PFSK-1 (cell line): ENCODE data around the gene GSC2.

Source experiments
- POLR2AphosphoS5 ChIP-seq: IDR thresholded peaks from 2 replicates; pipeline ENCODE4 v1.6.1; 2012; ENCODE audit warnings: low read depth, mild to moderate bottlenecking, control low read depth, low read length, moderate library complexity
- REST ChIP-seq, 2 experiments: IDR thresholded peaks; 2 replicates each; pipeline versions ENCODE4 v1.6.1 to v1.8.0; 2011 to 2012; ENCODE audit warnings: low read depth in 2 of 2, low read length in 2 of 2, control low read depth in 1 of 2, inconsistent platforms in 1 of 2, mild to moderate bottlenecking in 1 of 2, moderate library complexity in 1 of 2; ENCODE audit not compliant: insufficient read depth in 1 of 2
- SIN3A ChIP-seq: IDR thresholded peaks from 2 replicates; pipeline ENCODE4 v1.6.1; 2012; ENCODE audit warnings: mild to moderate bottlenecking, low read length, moderate library complexity, borderline replicate concordance; ENCODE audit not compliant: insufficient read depth
- TAF1 ChIP-seq: IDR thresholded peaks from 2 replicates; pipeline ENCODE4 v1.6.1; 2012; ENCODE audit warnings: low read length, control low read depth, borderline replicate concordance; ENCODE audit not compliant: insufficient read depth

DNA sequence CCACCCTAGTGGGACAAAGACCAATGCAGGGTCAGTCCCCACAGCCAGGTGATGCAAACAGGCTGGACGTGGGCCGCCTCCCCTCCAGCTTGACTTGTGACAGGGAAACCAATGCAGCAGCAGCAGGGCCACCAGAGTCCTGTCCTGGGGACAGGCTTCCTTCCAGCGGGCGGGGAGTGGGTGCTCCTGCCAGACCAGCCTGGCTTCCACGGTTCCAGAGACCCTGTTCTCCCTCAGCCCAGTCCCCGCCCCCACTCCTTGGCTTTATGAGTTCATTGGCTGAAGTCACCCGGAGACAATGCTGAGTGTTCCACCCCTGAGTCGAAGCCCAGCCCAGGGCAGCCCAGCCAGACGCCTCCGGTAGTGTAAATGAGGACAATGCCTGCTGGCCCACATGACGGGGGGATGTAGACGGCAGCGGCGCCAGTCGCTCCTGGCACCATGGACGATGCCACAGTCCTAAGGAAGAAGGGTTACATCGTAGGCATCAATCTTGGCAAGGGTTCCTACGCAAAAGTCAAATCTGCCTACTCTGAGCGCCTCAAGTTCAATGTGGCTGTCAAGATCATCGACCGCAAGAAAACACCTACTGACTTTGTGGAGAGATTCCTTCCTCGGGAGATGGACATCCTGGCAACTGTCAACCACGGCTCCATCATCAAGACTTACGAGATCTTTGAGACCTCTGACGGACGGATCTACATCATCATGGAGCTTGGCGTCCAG, 19.0 kb downstream of the GSC2 start, which contains the start of gene TSSK2:
- TF ChIP-seq REST (IDR thresholded peaks at IDR 0.05; ENCODE audit: insufficient read depth in 1 of 2, low read depth in 2 of 2, low read length in 2 of 2), result no peak
- TF ChIP-seq POLR2AphosphoS5, result no peak
- no peak for TF ChIP-seq TAF1
- no peak for TF ChIP-seq SIN3A
